ENCODE results near the gene RNF175. TPM values are rescaled to one million over a fixed set of nuclear protein-coding genes. Genes with fewer than 3 reads are reported as not detected.

RNF175 gene
- total RNA-seq, 1 experiment from 2014 or later, result not detected

- no peaks in the 10 kb centered on the region for H3K9me3 ChIP-seq (ENCODE audit: insufficient read depth, low read depth)
- ChIA-PET POLR2A (ENCODE audit: unreplicated experiment) (no interaction called here), CTCF (no interaction called here)
- intact Hi-C loops (cut with micrococcal nuclease; ENCODE audit: unreplicated experiment), result loop anchor here (10.0 kb wide), 1 partner anchor 773 kb away; the partner anchor contains the start of gene PLRG1
- no peaks in the 10 kb centered on the region for H3K79me2 ChIP-seq (ENCODE audit: low read depth)
- no peaks in the 10 kb centered on the region for H3F3A ChIP-seq (ENCODE audit: insufficient read depth, low read depth)
- H3K9me2 ChIP-seq (ENCODE audit: insufficient read depth), result no peaks in the 10 kb centered on the region
- no peak overlapping the region for H3K4me3 ChIP-seq
- TF ChIP-seq EZH2 (IDR thresholded peaks at IDR 0.05; ENCODE audit: low read depth) (no peak), CTCF (conservative IDR thresholded peaks at IDR 0.05) (no peak)
- no peaks in the 10 kb centered on the region for H3K36me3 ChIP-seq (ENCODE audit: low read depth)
- no peak overlapping the region for H2AFZ ChIP-seq
- no peak for DNase-seq
- H3K4me2 ChIP-seq, result peak overlapping the region; percentile 24; the same call in 1 of the 2 replicates
- 0 out of 2 replicates have a peak, but pooled peaks cover 8% of the 10 kb centered on the region for H3K4me1 ChIP-seq (replicated peaks; ENCODE audit: insufficient read depth)
- H3K27ac ChIP-seq, result no peak overlapping the region
- no TSS peak for BruUV-seq (replicated peaks)
- H4K20me1 ChIP-seq (ENCODE audit: insufficient read depth), result no peaks in the 10 kb centered on the region
- no peaks in the 10 kb centered on the region for H3K27me3 ChIP-seq (ENCODE audit: insufficient read depth, low read depth)
Observed at GRCh38 chr4:153781717-153782416, 22.0 kb upstream of the RNF175 start.

GRCh38 chr4:153781280-153781679, 21.5 kb upstream of the RNF175 start:
- CTCF ChIA-PET, result no interaction called here
- Histone ChIP-seq H3K4me3 (no peak overlapping the region), H3K27me3 (ENCODE audit: insufficient read depth, low read depth) (no peaks in the 10 kb centered on the region), H3K4me2 (no peak overlapping the region), H4K20me1 (ENCODE audit: insufficient read depth) (no peaks in the 10 kb centered on the region), H3K4me1 (replicated peaks; ENCODE audit: insufficient read depth) (0 out of 2 replicates have a peak, but pooled peaks cover 8% of the 10 kb centered on the region), H2AFZ (no peak overlapping the region), H3K9me2 (ENCODE audit: insufficient read depth) (no peaks in the 10 kb centered on the region), H3K27ac (no peak overlapping the region), H3K36me3 (ENCODE audit: low read depth) (no peaks in the 10 kb centered on the region), H3K9me3 (ENCODE audit: insufficient read depth, low read depth) (no peaks in the 10 kb centered on the region), H3F3A (ENCODE audit: insufficient read depth, low read depth) (no peaks in the 10 kb centered on the region), H3K79me2 (ENCODE audit: low read depth) (no peaks in the 10 kb centered on the region)
- no TSS peak for BruUV-seq (replicated peaks)
- POLR2A ChIA-PET (ENCODE audit: unreplicated experiment), result no interaction called here
- no peak for DNase-seq
- intact Hi-C loops (cut with micrococcal nuclease; ENCODE audit: unreplicated experiment), result loop anchor here (10.0 kb wide), 1 partner anchor 774 kb away; the partner anchor contains the start of gene PLRG1
- TF ChIP-seq CTCF (conservative IDR thresholded peaks at IDR 0.05) (no peak), EZH2 (IDR thresholded peaks at IDR 0.05; ENCODE audit: low read depth) (no peak)

- ChIA-PET POLR2A (ENCODE audit: unreplicated experiment) (no interaction called here), CTCF (no interaction called here)
- TF ChIP-seq EZH2 (IDR thresholded peaks at IDR 0.05; ENCODE audit: low read depth), result no peak
- no peak for TF ChIP-seq CTCF (conservative IDR thresholded peaks at IDR 0.05)
- no peaks in the 10 kb centered on the region for H3K9me3 ChIP-seq (ENCODE audit: insufficient read depth, low read depth)
- H3K4me3 ChIP-seq, result no peak overlapping the region
- no peaks in the 10 kb centered on the region for H3K36me3 ChIP-seq (ENCODE audit: low read depth)
- no TSS peak for BruUV-seq (replicated peaks)
- no peak overlapping the region for H2AFZ ChIP-seq
- no peaks in the 10 kb centered on the region for H3K9me2 ChIP-seq (ENCODE audit: insufficient read depth)
- intact Hi-C loops (cut with micrococcal nuclease; ENCODE audit: unreplicated experiment), result loop anchor here (10.0 kb wide), 1 partner anchor 774 kb away; the partner anchor contains the start of gene PLRG1
- H3F3A ChIP-seq (ENCODE audit: insufficient read depth, low read depth), result no peaks in the 10 kb centered on the region
- H4K20me1 ChIP-seq (ENCODE audit: insufficient read depth), result no peaks in the 10 kb centered on the region
- no peaks in the 10 kb centered on the region for H3K27me3 ChIP-seq (ENCODE audit: insufficient read depth, low read depth)
- no peak overlapping the region for H3K27ac ChIP-seq
- no peak for DNase-seq
- H3K4me1 ChIP-seq (replicated peaks; ENCODE audit: insufficient read depth), result 0 out of 2 replicates have a peak, but pooled peaks cover 8% of the 10 kb centered on the region
- no peaks in the 10 kb centered on the region for H3K79me2 ChIP-seq (ENCODE audit: low read depth)
- H3K4me2 ChIP-seq, result no peak overlapping the region
Observed at GRCh38 chr4:153780876-153781275, 21.1 kb upstream of the RNF175 start.
